Stomach (tissue), 9 donors: ENCODE data around the gene ZDHHC9. TPM values are rescaled to one million over a fixed set of nuclear protein-coding genes. Genes with fewer than 3 reads are reported as not detected.

Experiments used
- DNase-seq, 2 donors: peaks; one replicate each; pipeline versions ENCODE4 v3.0.0 to v3.0.0-alpha.2; 2013 to 2019
- H3K27ac ChIP-seq, 5 donors: fragments of 200-600 bp in 4 of 5; sonication (generic) in 4 of 5; one replicate each; pipeline ENCODE4 v1.5.1; 2013 to 2019; ENCODE audit warnings: mild to moderate bottlenecking in 1 of 5, moderate library complexity in 1 of 5
- H3K27me3 ChIP-seq, 3 donors: fragments of 200-600 bp; sonication (generic); one replicate each; pipeline ENCODE4 v1.5.1; 2017 to 2019; ENCODE audit warnings: mixed run types in 1 of 3
- H3K36me3 ChIP-seq, 4 donors: fragments of 200-600 bp; sonication (generic); 1 replicate in 3 of 4; 2 replicates in 1 of 4; pipeline ENCODE4 v1.5.1; 2016 to 2019
- H3K4me1 ChIP-seq, 4 donors: fragments of 200-600 bp; sonication (generic); one replicate each; pipeline ENCODE4 v1.5.1; 2016 to 2019
- H3K4me3 ChIP-seq, 4 donors: fragments of 200-600 bp; sonication (generic) in 3 of 4; one replicate each; pipeline ENCODE4 v1.5.1; 2016 to 2019; ENCODE audit warnings: mild to moderate bottlenecking in 1 of 4
- H3K9me3 ChIP-seq, 4 donors: fragments of 200-600 bp; sonication (generic); one replicate each; pipeline ENCODE4 v1.5.1; 2016 to 2019
- EP300 ChIP-seq: sonication (generic); formaldehyde crosslinking; IDR thresholded peaks from one replicate; pipeline ENCODE4 v1.6.1; 2017; ENCODE audit warnings: antibody characterized with exemption
- POLR2A ChIP-seq, 4 donors: fragments of 450-650 bp; IDR thresholded peaks; one replicate each; pipeline ENCODE4 v1.6.1; 2016; ENCODE audit warnings: antibody characterized with exemption in 4 of 4, control low read depth in 2 of 4, mild to moderate bottlenecking in 1 of 4, moderate library complexity in 1 of 4
- POLR2AphosphoS5 ChIP-seq, 3 donors: sonication (generic); formaldehyde crosslinking; IDR thresholded peaks; one replicate each; pipeline ENCODE4 v1.6.1; 2016; ENCODE audit warnings: antibody characterized with exemption in 3 of 3
- WGBS, 5 donors: extraction: QIAGEN DNeasy Blood & Tissue Kit in 3 of 5; methylation state at CpG; one replicate each; pipeline versions ENCODE4 v1.1.5 to v1.1.7; 2013 to 2018; 5-methylcytosine and 5-hydroxymethylcytosine counted together
- intact Hi-C: fragments of 100-400 bp; cut with DNase I; formaldehyde crosslinking; loops from one replicate; pipeline ENCODE4 v1.15.1; 2023; ENCODE audit warnings: low total_unique reads
- polyA plus RNA-seq, 3 donors: library from polyadenylated mRNA; stranded (reverse); fragments of 200-250 nt; gene quantifications; one replicate each; pipeline ENCODE4 v1.2.3, GENCODE V29; 2013
- total RNA-seq, 5 donors: library from RNA; depleted of rRNA; stranded (reverse); fragments of >200 nt; gene quantifications; one replicate each; pipeline versions ENCODE4 v1.1.0 to v1.2.3, GENCODE V29; 2014 to 2016
- TF ChIP-seq, protein P1 (sequence below), 7 experiments: fragments of 450-650 bp in 4 of 7; fragments of 200-600 bp in 3 of 7; sonication (generic) in 3 of 7; IDR thresholded peaks; one replicate each; pipeline ENCODE4 v1.5.1; 2016 to 2019; ENCODE audit warnings: antibody characterized with exemption in 7 of 7, control low read depth in 2 of 7, mild to moderate bottlenecking in 1 of 7
- donor health status: healthy with polysubstance abuse.
- donor health status: Bipolar disorder and iron deficiency.
- donor health status: healthy.

ZDHHC9 gene
- total and polyA plus RNA-seq, 8 donors, result 8.1 to 30.1 (median 17.4) TPM; not detected in 1

DNA sequence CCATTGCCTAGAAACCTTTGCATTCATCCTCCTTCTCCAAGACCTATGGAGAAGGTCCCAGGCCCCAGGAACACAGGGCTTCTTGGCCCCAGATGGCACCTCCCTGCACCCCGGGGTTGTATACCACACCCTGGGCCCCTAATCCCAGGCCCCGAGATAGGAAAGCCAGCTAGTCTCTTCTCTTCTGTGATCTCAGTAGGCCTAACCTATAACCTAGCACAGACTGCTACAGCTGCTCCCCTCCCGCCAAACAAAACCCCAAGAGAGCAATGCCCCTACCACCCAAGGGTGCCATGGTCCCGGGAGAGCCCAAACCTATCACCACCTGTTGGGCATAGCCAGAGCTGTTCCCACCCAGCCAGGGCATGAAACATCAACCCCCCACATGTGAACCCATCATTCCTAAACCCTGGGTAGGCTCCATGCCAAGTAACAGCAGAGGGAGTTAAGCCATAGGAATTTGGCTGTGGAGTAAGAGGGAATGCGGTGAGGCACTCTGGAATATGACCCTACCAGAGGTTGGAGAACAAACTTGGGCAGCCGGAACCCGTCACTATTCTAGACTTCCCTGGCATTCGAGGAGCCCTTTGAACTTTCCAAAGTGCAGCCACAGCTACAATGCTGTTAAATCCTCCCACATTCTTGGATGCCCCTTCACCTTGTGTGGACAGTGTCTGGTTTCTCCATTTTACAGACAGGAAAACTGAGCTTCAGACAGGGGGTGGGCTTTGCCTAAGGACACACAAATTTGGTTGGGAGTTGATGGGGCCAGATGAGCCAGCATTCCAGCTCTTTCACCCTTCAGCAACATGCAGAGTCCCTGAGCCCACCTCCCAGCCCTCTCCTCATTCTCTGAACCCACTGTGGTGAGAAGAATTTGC lies 74.9 kb downstream of the ZDHHC9 start:
- H3K27me3 ChIP-seq, result no peaks in the 10 kb centered on the region
- no peak overlapping the region for H3K4me3 ChIP-seq
- H3K36me3 ChIP-seq, result no peaks in the 10 kb centered on the region
- H3K27ac ChIP-seq, result peak overlapping the region in 1 of 5 donors; percentile 31
- WGBS, 5 donors, result 65 to 94% (median 81%) methylated on average over 6 to 8 of the region's 8 CpGs
- no peaks in the 10 kb centered on the region for H3K9me3 ChIP-seq
- no peak for DNase-seq
- H3K4me1 ChIP-seq, result no peaks in the 10 kb centered on the region
- no peak for TF ChIP-seq EP300
- TF ChIP-seq POLR2A (IDR thresholded peaks at IDR 0.05), result no peak
- no peak for TF ChIP-seq POLR2AphosphoS5 (IDR thresholded peaks at IDR 0.05)
- TF ChIP-seq, protein P1, sequence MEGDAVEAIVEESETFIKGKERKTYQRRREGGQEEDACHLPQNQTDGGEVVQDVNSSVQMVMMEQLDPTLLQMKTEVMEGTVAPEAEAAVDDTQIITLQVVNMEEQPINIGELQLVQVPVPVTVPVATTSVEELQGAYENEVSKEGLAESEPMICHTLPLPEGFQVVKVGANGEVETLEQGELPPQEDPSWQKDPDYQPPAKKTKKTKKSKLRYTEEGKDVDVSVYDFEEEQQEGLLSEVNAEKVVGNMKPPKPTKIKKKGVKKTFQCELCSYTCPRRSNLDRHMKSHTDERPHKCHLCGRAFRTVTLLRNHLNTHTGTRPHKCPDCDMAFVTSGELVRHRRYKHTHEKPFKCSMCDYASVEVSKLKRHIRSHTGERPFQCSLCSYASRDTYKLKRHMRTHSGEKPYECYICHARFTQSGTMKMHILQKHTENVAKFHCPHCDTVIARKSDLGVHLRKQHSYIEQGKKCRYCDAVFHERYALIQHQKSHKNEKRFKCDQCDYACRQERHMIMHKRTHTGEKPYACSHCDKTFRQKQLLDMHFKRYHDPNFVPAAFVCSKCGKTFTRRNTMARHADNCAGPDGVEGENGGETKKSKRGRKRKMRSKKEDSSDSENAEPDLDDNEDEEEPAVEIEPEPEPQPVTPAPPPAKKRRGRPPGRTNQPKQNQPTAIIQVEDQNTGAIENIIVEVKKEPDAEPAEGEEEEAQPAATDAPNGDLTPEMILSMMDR (IDR thresholded peaks at IDR 0.05), result no peak
- intact Hi-C loops, result no loop called here

DNA sequence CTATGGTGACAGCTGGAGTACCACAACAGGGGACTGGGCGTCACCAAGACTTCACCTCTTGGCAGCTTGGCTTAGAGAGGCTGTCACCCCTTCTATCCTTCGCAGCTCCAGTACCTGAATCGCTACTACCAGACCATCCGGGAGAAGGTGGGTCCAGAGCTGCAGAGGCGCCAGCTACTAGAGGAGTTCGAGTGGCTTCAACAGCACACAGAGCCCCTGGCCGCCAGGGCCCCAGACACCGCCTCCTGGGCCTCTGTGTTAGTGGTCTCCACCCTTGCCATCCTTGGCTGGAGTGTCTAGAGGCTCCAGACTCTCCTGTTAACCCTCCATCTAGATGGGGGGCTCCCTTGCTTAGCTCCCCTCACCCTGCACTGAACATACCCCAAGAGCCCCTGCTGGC lies 75.5 kb downstream of the ZDHHC9 start:
- WGBS, 5 donors, result 94 to 100% (median 96%) methylated on average over 3 to 8 of the region's 8 CpGs
- Histone ChIP-seq H3K36me3 (no peaks in the 10 kb centered on the region), H3K27me3 (no peaks in the 10 kb centered on the region), H3K27ac (no peak overlapping the region), H3K4me1 (no peaks in the 10 kb centered on the region), H3K9me3 (no peaks in the 10 kb centered on the region), H3K4me3 (no peak overlapping the region)
- intact Hi-C loops, result no loop called here
- TF ChIP-seq, protein P1 (IDR thresholded peaks at IDR 0.05), result no peak
- TF ChIP-seq POLR2A (IDR thresholded peaks at IDR 0.05) (no peak), POLR2AphosphoS5 (IDR thresholded peaks at IDR 0.05) (no peak), EP300 (no peak)
- DNase-seq, result no peak

DNA sequence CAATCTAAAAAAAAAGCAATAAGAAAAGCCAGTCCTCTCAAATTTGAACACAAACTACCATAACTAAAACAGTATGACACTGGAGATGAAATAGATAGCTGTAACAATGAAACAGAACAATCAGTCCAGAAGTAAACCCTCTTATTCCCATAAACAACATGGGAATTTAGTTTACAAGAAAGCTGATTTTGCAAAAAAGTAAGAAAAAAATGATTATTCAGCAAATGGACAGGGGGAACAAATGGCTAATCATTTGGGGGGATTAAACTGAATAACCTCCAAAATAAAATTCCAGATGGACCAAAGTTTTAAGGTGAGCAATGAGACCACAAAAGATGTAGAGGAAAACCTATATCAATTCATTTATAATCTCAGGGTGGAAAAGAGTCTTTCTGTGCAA lies 80.0 kb downstream of the ZDHHC9 start:
- no peak overlapping the region for H3K27ac ChIP-seq
- peaks cover 0 to 3% (median 0%) of the 10 kb centered on the region in 3 donors for H3K27me3 ChIP-seq
- intact Hi-C loops, result no loop called here
- DNase-seq, result no peak
- H3K4me1 ChIP-seq, result no peaks in the 10 kb centered on the region
- H3K9me3 ChIP-seq, result no peaks in the 10 kb centered on the region
- no peak for TF ChIP-seq POLR2AphosphoS5 (IDR thresholded peaks at IDR 0.05)
- H3K36me3 ChIP-seq, result no peaks in the 10 kb centered on the region
- no peak overlapping the region for H3K4me3 ChIP-seq

DNA sequence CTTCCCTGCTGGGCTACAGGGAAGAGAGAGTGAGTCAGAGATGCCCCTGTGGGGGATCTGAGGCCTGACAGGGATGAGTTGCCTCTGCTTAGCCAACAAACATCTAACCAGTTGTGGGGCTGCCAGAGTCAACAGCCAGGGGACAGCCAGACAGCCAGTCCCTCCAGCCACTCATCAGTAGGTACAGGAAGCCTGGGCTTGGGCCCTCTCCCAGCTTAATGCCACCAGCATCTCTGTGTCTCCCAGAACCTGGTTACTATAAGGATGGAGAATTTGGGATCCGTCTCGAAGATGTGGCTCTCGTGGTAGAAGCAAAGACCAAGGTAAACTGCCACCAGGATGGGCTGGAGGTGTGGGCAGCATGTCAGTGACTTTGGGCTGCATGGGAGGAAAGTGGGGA lies 81.2 kb downstream of the ZDHHC9 start:
- intact Hi-C loops, result no loop called here
- WGBS, 5 donors, result 91 to 100% (median 94%) methylated on average over 3 of the region's 3 CpGs; no CpG with 5 or more reads in 1 of the 5 donors
- Histone ChIP-seq H3K9me3 (no peaks in the 10 kb centered on the region), H3K4me3 (no peak overlapping the region), H3K27ac (no peak overlapping the region), H3K27me3 (peaks cover 0 to 3% (median 0%) of the 10 kb centered on the region in 3 donors), H3K4me1 (no peaks in the 10 kb centered on the region), H3K36me3 (no peaks in the 10 kb centered on the region)
- TF ChIP-seq POLR2A (IDR thresholded peaks at IDR 0.05) (no peak), EP300 (no peak), POLR2AphosphoS5 (IDR thresholded peaks at IDR 0.05) (no peak)
- TF ChIP-seq, protein P1 (IDR thresholded peaks at IDR 0.05), result no peak
- no peak for DNase-seq

DNA sequence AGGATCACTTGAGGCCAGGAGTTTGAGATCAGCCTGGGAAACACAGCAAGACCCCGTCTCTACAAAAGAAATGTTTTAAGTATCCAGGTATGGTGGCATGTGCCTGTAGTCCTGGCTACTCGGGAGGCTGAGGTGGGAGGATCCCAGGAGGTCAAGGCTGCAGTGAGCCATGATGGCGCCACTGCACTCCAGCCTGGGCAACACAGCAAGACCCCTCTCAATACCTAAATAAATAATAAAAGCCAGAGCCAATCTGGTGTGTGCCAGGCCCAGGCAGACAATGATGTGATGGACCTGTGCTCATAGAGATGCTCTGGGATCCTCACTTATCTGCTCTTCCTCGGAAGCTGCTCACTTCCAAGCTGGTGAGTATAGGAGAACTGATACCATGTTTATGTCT lies 82.1 kb downstream of the ZDHHC9 start:
- Histone ChIP-seq H3K27ac (no peak overlapping the region), H3K4me3 (no peak overlapping the region), H3K27me3 (peaks cover 0 to 3% (median 0%) of the 10 kb centered on the region in 3 donors), H3K4me1 (no peaks in the 10 kb centered on the region), H3K9me3 (no peaks in the 10 kb centered on the region), H3K36me3 (no peaks in the 10 kb centered on the region)
- no peak for DNase-seq
- WGBS, 5 donors, result 77 to 96% (median 86%) methylated on average over 3 to 4 of the region's 4 CpGs
- intact Hi-C loops, result no loop called here
- TF ChIP-seq POLR2AphosphoS5 (IDR thresholded peaks at IDR 0.05) (no peak), POLR2A (IDR thresholded peaks at IDR 0.05) (no peak), EP300 (no peak)
- TF ChIP-seq, protein P1 (IDR thresholded peaks at IDR 0.05), result no peak
